Islet of Langerhans (tissue), 1 donor: Measurements from ENCODE around the gene FHOD3.
A peak's percentile ranks its signal among the peaks of the same experiment; 100 is the strongest.

ENCODE experiments used
- FAIRE-seq: peaks from one replicate; lab custom pipeline; 2011; peaks lifted over from hg19 to GRCh38; lab: Jason Lieb, UNC

The FHOD3 gene

GRCh38 chr18:36757991-36758390, 460.5 kb downstream of the FHOD3 start:
- no peak for FAIRE-seq

DNA sequence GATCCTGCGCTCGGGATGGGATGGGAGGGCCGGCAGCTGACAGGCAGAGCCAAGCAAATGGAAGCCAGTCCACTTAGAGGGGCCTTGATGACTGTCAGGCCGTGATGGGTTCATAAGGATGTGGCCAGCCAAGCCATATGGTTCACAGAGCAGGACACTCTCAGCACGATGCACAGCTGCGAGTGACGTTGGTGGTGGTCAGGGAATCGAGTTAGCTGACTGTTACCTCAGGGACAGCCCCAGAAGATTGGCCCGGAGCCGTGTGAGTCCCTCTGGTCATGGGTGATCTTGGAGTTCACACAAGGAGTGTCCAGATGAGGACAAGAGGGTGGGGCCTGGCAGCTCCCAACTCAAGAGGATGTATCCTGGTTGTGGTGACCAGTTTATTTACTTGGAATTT, 461.1 kb downstream of the FHOD3 start:
- no peak for FAIRE-seq

DNA sequence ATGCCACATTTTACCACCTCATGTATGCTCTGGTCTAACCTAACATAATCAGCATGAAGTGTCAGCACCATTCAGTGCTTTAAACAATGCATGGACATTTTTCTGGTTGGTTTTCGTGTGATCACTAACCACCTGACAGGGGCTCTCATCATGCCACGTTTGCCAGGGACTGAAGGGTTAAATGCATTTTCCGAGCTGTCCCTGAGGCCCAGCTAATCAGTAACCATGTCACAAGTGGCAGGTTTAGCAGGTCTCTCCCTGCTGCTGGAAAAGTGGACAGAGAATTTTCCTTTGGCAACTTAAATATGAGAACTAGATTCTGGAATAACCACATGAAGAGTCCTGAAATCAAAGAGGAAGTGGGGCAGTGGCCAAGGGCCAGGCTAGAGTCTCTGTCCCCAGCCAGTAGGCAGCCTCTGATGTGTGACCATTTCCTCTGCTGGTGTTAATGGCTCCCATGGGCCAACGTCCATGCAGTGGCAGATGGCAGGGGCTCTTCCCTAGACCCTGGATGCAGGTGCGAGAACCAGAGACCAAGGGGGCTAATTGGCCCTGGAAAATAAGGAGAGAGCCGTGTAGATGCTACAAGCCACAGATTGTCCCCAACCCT, 461.8 kb downstream of the FHOD3 start:
- FAIRE-seq, result no peak

DNA sequence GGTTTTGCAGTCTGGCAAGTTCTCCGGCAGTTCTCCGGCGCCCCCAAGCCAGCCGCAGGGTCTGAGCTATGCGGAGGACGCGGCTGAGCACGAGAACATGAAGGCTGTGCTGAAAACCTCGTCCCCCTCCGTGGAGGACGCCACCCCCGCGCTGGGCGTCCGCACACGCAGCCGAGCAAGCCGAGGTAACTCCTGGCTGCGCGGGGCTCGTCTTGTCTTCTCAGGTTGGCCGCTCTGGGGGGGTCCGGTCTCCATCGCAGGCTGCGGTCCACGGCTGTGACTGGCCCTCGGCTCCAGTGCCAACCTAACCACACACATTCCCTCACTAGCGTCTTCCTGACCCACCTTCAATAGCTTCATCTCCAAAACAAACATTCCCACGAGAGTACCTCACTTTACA, 463.1 kb downstream of the FHOD3 start:
- no peak for FAIRE-seq

DNA sequence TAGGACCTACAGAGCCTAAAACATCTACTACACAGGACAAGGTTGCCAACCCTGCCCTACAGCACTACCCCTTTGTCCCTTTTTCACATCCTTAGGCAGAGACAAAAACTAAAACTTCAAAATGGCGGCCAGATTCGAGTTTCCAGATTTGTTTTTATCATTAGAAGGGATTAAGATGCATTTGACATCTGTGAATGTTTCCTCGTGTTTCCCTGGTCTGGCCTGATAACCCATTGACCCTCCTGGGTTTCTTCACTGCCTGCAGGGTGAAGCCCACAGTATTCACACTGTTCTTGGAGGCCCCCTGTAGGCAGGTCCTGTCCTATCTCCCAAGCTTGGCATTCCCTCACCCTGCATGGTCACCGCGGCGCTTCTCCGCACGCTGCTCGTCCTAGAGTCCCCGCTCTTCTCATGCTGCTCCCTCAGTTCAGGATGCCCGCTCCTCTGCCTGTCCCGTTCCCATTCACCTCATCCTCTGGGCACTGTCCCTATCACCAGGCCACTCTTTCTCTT, 463.7 kb downstream of the FHOD3 start:
- FAIRE-seq, result no peak

DNA sequence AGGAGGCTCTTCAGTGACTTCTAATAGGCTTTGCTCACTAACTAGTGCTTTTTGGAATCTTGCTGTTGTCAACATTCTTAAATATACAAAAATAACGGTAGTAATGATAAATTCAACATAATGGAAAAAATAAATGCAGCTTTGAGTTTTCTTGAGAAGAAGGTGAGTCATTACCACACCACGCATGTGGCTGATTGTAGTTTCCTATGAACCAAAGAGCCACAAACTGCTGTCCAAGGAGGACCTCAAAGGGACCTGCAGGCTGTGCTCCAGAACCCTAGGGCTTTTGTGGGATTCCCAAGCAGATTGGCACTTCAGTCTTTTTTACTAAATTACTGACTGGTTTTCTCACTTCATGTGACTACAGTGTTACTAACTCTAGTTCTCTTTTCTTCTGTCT, 464.6 kb downstream of the FHOD3 start:
- FAIRE-seq, result no peak

GRCh38 chr18:36762965-36763364, 465.5 kb downstream of the FHOD3 start:
- FAIRE-seq, result peak; percentile 53

DNA sequence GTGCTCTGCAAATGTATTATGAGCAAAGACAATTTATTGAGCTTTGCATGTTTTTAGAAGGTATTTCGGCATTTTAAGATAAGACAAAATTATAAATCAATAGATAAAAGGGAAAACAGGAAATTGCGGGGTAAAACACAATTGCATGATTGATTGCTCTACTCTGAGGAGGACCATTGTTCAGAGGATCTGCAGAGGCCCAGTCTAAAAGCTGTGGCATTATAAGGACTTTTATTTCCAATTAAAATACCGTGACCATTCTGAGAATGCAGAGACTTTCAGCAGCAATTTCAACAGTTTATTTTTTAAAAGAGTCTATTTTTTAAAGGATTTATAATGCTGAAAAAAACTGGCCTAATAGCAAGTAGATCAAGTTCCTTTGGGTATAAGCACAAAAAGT, 469.3 kb downstream of the FHOD3 start:
- FAIRE-seq, result no peak

DNA sequence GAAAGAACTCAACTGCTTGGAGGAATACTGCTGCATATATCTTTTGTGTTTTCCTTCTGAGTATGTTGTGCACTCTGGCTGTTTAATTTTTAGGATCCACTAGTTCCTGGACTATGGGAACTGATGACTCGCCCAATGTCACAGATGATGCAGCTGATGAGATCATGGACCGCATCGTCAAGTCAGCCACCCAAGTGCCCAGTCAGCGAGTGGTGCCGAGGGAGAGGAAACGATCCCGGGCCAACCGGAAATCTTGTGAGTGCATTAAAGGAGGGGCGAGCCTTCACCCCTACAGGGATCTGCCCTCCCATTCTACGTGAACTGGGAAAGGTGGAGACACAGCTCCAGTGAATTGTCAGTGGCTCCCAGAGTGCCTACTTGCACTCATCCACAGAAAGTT, 471.7 kb downstream of the FHOD3 start:
- no peak for FAIRE-seq

- no peak for FAIRE-seq
These were observed 472.2 kb downstream of the FHOD3 start for GRCh38 chr18:36769611-36770314.

DNA sequence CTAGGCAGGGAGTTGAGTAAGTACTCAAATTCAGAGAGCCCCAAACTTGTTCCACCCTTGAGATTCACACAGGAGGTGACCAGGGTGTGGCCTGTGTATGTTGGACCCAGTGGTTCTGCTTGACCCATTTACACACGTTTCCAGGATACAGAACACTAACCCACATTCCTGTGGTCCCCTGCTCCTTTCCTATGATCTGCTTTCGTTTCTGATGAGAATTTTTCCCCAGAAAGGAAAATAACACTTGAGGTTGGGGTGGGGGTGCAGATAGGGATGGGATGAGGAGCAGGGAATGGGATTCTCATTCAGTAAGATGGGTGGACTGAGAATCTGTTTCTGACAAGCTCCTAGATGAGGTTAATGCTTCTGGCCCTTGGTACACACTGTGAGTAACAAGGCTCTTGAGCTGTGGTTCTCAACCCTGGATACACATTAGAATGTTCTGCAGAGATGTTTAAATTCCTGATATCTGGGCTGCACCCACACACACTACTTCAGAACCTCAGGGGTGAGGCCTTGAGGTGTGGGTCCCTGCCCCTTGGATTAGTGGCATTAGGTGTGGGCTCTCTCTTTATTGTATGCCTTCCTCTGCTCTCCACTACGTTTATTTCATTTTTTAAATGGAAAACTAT, 472.9 kb downstream of the FHOD3 start:
- FAIRE-seq, result no peak

- FAIRE-seq, result no peak
These were observed 473.7 kb downstream of the FHOD3 start for GRCh38 chr18:36771245-36771644.

DNA sequence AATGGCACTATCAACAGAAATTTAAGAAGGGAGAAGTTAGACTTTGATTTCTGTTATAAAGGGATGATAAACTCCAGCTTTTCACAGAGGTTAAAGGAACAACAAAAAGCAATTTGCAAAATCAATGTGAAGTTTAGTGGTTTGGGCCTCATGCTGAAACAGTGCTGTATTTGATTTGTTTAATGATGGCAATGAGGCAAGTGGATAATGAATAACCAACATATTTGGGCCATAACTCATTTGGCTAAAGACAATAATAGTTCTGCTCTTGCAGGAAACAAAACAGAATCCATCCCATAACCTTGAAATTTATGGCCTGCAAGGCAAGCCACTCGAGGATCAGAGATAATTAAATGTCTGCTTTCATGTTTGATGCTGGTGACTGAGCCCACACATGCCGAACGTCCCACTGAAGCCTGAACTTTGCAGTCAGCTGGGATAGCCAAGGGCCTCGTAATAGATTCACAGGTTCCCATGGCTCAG, 474.8 kb downstream of the FHOD3 start:
- no peak for FAIRE-seq

DNA sequence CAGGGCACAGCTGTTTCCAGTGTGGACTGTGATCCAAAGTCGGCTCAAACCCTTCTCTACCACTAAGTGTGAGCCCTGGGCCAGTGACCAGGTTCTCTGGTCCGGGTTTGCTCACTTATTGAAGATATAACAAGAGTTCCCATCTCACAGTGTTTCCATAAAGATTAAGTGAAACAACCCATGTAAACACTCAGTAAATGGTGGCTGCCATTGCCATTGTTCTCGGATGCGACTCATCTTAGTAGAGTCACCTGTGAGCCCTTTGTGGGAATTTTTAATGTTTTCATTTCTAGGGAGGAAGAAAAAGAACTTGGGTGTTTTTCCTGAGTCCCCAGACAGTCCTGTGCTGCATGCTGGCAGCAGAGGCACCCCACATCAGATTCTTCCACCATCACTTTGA, 477.9 kb downstream of the FHOD3 start:
- no peak for FAIRE-seq

DNA sequence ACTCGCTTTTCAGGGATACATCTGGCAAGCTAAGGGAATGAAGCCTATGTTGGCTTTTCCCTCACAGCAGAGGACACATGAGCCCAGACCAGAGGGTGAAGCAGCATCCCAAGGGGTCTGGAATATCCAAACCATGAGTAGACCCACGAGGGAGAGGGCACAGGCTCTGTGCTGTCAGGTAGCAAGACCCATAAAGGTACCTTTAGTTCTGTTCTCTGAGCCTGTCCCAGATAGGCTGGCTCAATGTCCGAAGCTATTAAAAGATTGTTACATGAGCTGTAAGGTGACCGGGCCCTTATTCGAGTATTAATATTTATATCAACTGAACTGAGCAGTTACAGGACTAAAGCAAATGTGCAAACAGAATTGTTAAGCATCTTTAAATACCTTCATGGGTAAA, 479.1 kb downstream of the FHOD3 start:
- FAIRE-seq, result no peak

DNA sequence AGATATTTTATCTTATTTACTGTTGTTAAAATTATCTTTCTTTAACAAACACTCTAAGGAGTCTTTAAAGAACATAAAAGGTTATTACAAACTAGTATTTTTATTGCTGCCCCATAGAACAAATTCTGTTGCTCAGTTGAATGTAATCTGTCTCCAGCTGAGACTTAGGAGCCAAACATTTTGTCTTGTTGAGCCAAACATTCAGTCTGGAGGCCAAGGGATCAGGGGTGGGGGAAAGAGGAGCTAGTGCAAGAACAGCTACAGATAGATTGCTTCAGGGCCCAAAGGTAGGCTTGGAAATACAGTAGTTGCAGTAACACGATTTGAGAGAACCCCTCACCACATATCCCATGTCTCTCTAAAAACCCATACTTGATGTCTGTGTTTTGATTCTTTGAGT, 480.1 kb downstream of the FHOD3 start:
- FAIRE-seq, result no peak

DNA sequence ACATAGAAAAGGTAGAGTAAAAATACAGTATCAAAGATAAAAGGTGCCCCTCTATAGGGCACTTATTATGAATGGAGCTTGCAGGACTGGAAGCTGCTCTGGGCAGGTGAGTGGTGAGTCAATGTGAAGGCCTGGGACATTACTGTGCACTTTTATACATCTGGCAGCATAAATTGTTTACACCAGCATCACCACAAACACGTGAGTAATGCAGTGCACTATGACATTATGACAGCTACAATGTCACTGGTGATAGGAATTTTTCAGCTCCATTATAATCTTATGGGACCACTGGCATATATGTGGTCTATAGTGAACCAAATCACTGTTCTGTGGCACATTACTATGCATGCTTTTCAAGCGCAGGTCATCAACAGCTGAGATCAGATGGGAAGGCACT, 483.2 kb downstream of the FHOD3 start:
- FAIRE-seq, result no peak

GRCh38 chr18:36782710-36783109, 485.2 kb downstream of the FHOD3 start:
- no peak for FAIRE-seq

DNA sequence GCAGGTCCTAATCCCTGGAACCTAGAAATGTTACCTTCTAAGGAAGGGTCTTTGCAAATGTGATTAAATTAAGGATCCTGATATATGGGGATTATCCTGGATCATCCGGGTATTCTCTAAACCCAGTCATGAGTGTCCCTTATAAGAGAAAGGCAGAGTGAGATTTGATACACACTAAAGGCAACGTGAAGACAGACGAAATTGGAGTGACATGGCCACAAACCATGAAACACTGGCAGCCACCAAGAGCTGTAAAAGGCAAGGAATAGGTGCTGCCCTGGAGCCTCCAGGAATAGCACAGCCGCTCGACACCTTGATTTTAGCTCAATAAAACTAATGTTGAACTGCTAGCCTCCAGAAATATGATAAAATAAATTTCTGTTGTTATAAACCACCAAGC, 486.3 kb downstream of the FHOD3 start:
- FAIRE-seq, result no peak

GRCh38 chr18:36786686-36787085, 489.2 kb downstream of the FHOD3 start:
- no peak for FAIRE-seq

DNA sequence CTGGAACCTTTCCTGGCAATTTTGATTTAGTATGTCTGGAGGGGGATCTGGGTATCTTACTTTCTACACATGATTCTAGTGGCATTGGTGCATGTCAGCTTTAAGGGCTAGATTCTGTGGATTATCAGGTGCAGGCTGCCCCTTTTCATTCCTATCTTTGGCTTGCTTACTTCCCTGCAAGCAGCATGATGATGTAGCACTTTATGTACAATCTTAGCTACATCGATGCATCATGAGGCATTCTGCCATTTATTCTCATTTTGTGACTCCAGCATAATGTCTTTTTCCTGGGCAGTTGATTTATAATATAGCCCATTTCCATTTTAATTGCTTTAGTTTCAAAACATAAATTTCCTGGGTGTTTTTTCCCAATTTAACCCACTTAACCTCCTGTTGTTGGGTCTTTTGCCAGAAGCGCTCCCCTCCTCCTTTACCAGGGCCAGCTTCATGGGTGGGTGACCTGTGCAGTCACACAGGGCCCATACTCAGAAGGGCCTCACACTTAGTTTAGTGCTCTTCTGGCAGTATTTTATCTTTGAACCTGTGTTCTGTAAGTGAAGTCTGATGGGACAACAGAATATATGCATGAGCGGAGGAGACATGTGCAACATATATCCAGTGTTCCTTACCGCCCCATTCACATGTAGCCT, 495.2 kb downstream of the FHOD3 start:
- no peak for FAIRE-seq

DNA sequence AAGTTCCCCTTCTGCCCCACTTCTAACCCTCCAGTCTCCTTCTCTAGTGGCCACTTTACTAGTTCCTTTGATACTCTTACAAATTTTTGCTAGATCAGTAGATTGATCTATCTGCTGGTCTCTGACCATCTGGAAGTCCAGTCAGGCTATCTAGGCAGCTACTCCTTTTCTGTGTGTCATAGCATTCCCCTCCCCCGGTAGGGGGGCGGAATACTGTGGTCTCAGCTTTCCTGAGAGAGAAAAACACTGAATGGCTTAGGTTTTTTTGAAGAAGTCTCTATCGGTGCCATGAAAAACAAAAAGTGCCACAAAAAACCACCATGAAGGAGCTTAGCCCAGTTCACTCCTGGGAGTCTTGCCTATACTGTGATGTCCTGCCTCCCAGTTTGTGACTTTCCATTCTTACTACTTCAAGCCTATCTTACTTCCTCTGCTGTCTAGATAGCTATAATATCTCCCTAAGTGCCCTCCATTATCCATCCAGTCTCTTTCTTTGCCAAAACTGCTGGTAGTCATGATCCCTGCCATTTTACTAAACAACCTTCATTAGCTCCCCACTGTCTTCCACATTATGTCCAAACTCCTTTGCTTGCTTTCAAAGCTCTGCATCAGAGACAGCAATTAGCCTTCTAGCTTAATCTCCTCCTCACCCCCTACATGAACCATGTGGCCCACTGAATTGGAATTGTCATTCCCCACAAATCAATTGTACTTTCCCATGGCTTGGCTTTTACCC, 501.4 kb downstream of the FHOD3 start:
- no peak for FAIRE-seq
